ENCODE results near the gene SPDYE17. TPM values are rescaled to one million over a fixed set of nuclear protein-coding genes. Genes with fewer than 3 reads are reported as not detected.
"Not testable (repeated sequence)": the region's sequence is repeated elsewhere in the genome, so short reads cannot be mapped to it uniquely, and the experiment has no call there.

Gene SPDYE17
- total RNA-seq (2012; rRNA removed) = not detected in 2 replicates
- not detected in 2 replicates for polyA plus RNA-seq (2012; rRNA removed)
- not detected in 2 replicates for polyA plus RNA-seq (2012; cell fraction: cytosol; rRNA removed)
- not detected in 2 replicates for polyA plus RNA-seq (2012; cell fraction: nucleus; rRNA removed; ENCODE audit: low replicate concordance)
- Bru-seq, nascent RNA = percentile 20 among the genes with signal in this experiment
- percentile 28 among the genes with signal in this experiment for BruChase-seq, experiment 1, labeled RNA remaining after a 6-hour chase
- BruChase-seq, experiment 2, labeled RNA remaining after a 2-hour chase = percentile 20 among the genes with signal in this experiment
- long read RNA-seq, partial matches to known transcripts = 0 of 1 reads
- long read RNA-seq, other reads (novel, unspliced or antisense) = 1 of 1 reads

GRCh38 chr7:77032261-77032660 lies at the start of gene SPDYE17:
Gene SPDYE17 (minus strand): TSS chr7:77032361. CDS start chr7:77030570, 1,791 bp downstream.
- H3K79me1 ChIP-seq (ENCODE audit: low read depth in 1 of 2, low read length in 2 of 2); ATAC-seq (ENCODE audit: low read depth); H3K23ac ChIP-seq (ENCODE audit: low read depth, low read length); H3K4me3 ChIP-seq (ENCODE audit: insufficient read depth, low read depth, low read length); H2BK120ac ChIP-seq (ENCODE audit: low read depth, low read length); DNase-seq; dilution Hi-C loops (cut with HindIII; ENCODE audit: low sequenced_read_pairs, unreplicated experiment); H3K56ac ChIP-seq (ENCODE audit: extremely low read depth, insufficient read depth, low read length); H3K27me3 ChIP-seq (ENCODE audit: control insufficient read depth, insufficient read depth, low read length); POLR2A ChIA-PET (ENCODE audit: unreplicated experiment); CTCF ChIA-PET; H2BK20ac ChIP-seq (ENCODE audit: low read depth, low read length); H3K18ac ChIP-seq (ENCODE audit: low read depth, low read length); H2AFZ ChIP-seq (replicated peaks; ENCODE audit: low read length, poor library complexity); H3K9me3 ChIP-seq (ENCODE audit: control insufficient read depth, insufficient read depth, low read length); H4K91ac ChIP-seq (ENCODE audit: insufficient read depth, low read depth, low read length); H2BK5ac ChIP-seq (ENCODE audit: low read depth, low read length, poor library complexity, severe bottlenecking); BruUV-seq (replicated peaks); H3K36me3 ChIP-seq (ENCODE audit: control insufficient read depth, insufficient read depth, low read length); H2AK5ac ChIP-seq (ENCODE audit: low read depth, low read length); H4K8ac ChIP-seq (ENCODE audit: low read depth in 2 of 2, low read length in 2 of 2); H3K9me1 ChIP-seq (ENCODE audit: insufficient read depth, low read length); intact Hi-C loops (cut with micrococcal nuclease); in situ Hi-C loops (cut with MboI; ENCODE audit: low sequenced_read_pairs); H3K4me2 ChIP-seq (ENCODE audit: low read depth, low read length); H3K27ac ChIP-seq (ENCODE audit: insufficient read depth, low read length); H2AK9ac ChIP-seq (replicated peaks; ENCODE audit: low read depth, low read length, poor library complexity); H4K5ac ChIP-seq (ENCODE audit: low read depth, low read length); H3K4me1 ChIP-seq (ENCODE audit: control insufficient read depth, insufficient read depth, low read length); H3K4ac ChIP-seq (ENCODE audit: low read depth, low read length); H3K14ac ChIP-seq (replicated peaks; ENCODE audit: low read depth, low read length); H4K20me1 ChIP-seq (ENCODE audit: insufficient read depth, low read length); H2BK15ac ChIP-seq (ENCODE audit: low read depth, low read length); H3K9ac ChIP-seq (ENCODE audit: low read depth, low read length): not testable (repeated sequence)
- no CpG with 5 or more reads among the region's 8 CpGs for WGBS, 2 experiments (ENCODE audit: extremely low coverage in 2 of 2, insufficient read length in 1 of 2)

- H3K4ac ChIP-seq (ENCODE audit: low read depth, low read length); H3K9me3 ChIP-seq (ENCODE audit: control insufficient read depth, insufficient read depth, low read length); H3K4me1 ChIP-seq (ENCODE audit: control insufficient read depth, insufficient read depth, low read length); H2AK5ac ChIP-seq (ENCODE audit: low read depth, low read length); DNase-seq; H2AK9ac ChIP-seq (replicated peaks; ENCODE audit: low read depth, low read length, poor library complexity); H3K36me3 ChIP-seq (ENCODE audit: control insufficient read depth, insufficient read depth, low read length); intact Hi-C loops (cut with micrococcal nuclease); H4K8ac ChIP-seq (ENCODE audit: low read depth in 2 of 2, low read length in 2 of 2); H3K14ac ChIP-seq (replicated peaks; ENCODE audit: low read depth, low read length); H4K5ac ChIP-seq (ENCODE audit: low read depth, low read length); H2AFZ ChIP-seq (replicated peaks; ENCODE audit: low read length, poor library complexity); H4K20me1 ChIP-seq (ENCODE audit: insufficient read depth, low read length); H3K9me1 ChIP-seq (ENCODE audit: insufficient read depth, low read length); H2BK15ac ChIP-seq (ENCODE audit: low read depth, low read length); in situ Hi-C loops (cut with MboI; ENCODE audit: low sequenced_read_pairs); H3K9ac ChIP-seq (ENCODE audit: low read depth, low read length); H3K18ac ChIP-seq (ENCODE audit: low read depth, low read length); H3K4me2 ChIP-seq (ENCODE audit: low read depth, low read length); H3K56ac ChIP-seq (ENCODE audit: extremely low read depth, insufficient read depth, low read length); H2BK20ac ChIP-seq (ENCODE audit: low read depth, low read length); dilution Hi-C loops (cut with HindIII; ENCODE audit: low sequenced_read_pairs, unreplicated experiment); CTCF ChIA-PET; H3K27ac ChIP-seq (ENCODE audit: insufficient read depth, low read length); H4K91ac ChIP-seq (ENCODE audit: insufficient read depth, low read depth, low read length); H3K27me3 ChIP-seq (ENCODE audit: control insufficient read depth, insufficient read depth, low read length); H3K79me1 ChIP-seq (ENCODE audit: low read depth in 1 of 2, low read length in 2 of 2); BruUV-seq (replicated peaks); H3K23ac ChIP-seq (ENCODE audit: low read depth, low read length); POLR2A ChIA-PET (ENCODE audit: unreplicated experiment); H3K4me3 ChIP-seq (ENCODE audit: insufficient read depth, low read depth, low read length); ATAC-seq (ENCODE audit: low read depth); H2BK120ac ChIP-seq (ENCODE audit: low read depth, low read length): not testable (repeated sequence)
- H2BK5ac ChIP-seq (ENCODE audit: low read depth, low read length, poor library complexity, severe bottlenecking) = peak overlapping the region; percentile 72
- WGBS, 2 experiments (ENCODE audit: extremely low coverage in 2 of 2, insufficient read length in 1 of 2) = no CpG with 5 or more reads among the region's 2 CpGs
These were observed 48.1 kb upstream of the SPDYE17 start for GRCh38 chr7:77080236-77080635.

All from IMR-90 (cell line).